GM12878 (cell line): ENCODE results near the gene HSD11B1. TPM values are rescaled to one million over a fixed set of nuclear protein-coding genes. Genes with fewer than 3 reads are reported as not detected.

Experiments used
- CREM ChIP-seq: IDR thresholded peaks from 2 replicates; pipeline ENCODE4 v1.6.1; 2014; ENCODE audit warnings: antibody characterized with exemption, low read depth
- EGR1 ChIP-seq, 2 experiments: IDR thresholded peaks; 1 replicate in 1 of 2; 2 replicates in 1 of 2; pipeline ENCODE4 v1.6.1; 2011 to 2012; ENCODE audit warnings: low read depth in 2 of 2, low read length in 2 of 2, borderline replicate concordance in 1 of 2, mild to moderate bottlenecking in 1 of 2, moderate library complexity in 1 of 2
- HCFC1 ChIP-seq: fragments of 150-350 bp; IDR thresholded peaks from 2 replicates; pipeline ENCODE4 v1.6.1; 2014; ENCODE audit warnings: low read length
- KAT2A ChIP-seq: conservative IDR thresholded peaks from 2 replicates; pipeline ENCODE4 v1.6.1; 2011; ENCODE audit warnings: low read depth, low read length; ENCODE audit not compliant: control insufficient read depth
- POU2F2 ChIP-seq: IDR thresholded peaks from 3 replicates; pipeline ENCODE4 v1.6.1; 2011; ENCODE audit warnings: low read depth, mild to moderate bottlenecking, low read length, borderline replicate concordance
- RBBP5 ChIP-seq: fragments of 200-600 bp; sonication (generic); conservative IDR thresholded peaks from 2 replicates; pipeline ENCODE4 v1.6.1; 2016
- RCOR1 ChIP-seq: conservative IDR thresholded peaks from 2 replicates; pipeline ENCODE4 v1.6.1; 2012; ENCODE audit warnings: low read depth, low read length, improper control_type of control experiment
- polyA plus RNA-seq, 11 experiments: library from polyadenylated mRNA; depleted of rRNA in 4 of 11; unstranded in 6 of 11; stranded (reverse) in 5 of 11; fragments of >200 nt; fragmentation: Nextera tagmentation in 4 of 11; fragmentation: Illumina TruSeq in 1 of 11; extraction: Ambion mirVana in 4 of 11; extraction: Trizol in 1 of 11; gene quantifications; 1 replicate in 1 of 11; 2 replicates in 10 of 11; pipeline versions ENCODE4 v1.2.1 to v1.2.3, GENCODE V29; 2011 to 2016; ENCODE audit warnings: inconsistent platforms in 2 of 11, missing spikeins in 2 of 11, low read depth in 1 of 11
- total RNA-seq, 4 experiments: library from RNA; depleted of rRNA in 3 of 4; stranded (reverse); fragments of >200 nt in 3 of 4; fragmentation: Illumina TruSeq in 1 of 4; extraction: Trizol in 1 of 4; gene quantifications; 2 replicates each; pipeline versions ENCODE4 v1.2.1 to v1.2.3, GENCODE V29; 2013 to 2021
- TF ChIP-seq, protein P1 (sequence below): IDR thresholded peaks from 2 replicates; pipeline ENCODE4 v1.6.1; 2012; ENCODE audit warnings: improper control_type of control experiment, low read depth, low read length; ENCODE audit not compliant: insufficient replicate concordance
- TF ChIP-seq, protein P2 (sequence below): fragments of 450-650 bp; formaldehyde crosslinking; IDR thresholded peaks from 2 replicates; pipeline ENCODE4 v1.4.0; 2022; ENCODE audit warnings: mild to moderate bottlenecking, moderate library complexity

Gene HSD11B1
- total and polyA plus RNA-seq, 10 of the 15 experiments (the other 5 are each of a cell fraction or from before 2014, with no cell fraction given) = 0.04 to 0.27 (median 0.15) TPM; not detected in 7

DNA sequence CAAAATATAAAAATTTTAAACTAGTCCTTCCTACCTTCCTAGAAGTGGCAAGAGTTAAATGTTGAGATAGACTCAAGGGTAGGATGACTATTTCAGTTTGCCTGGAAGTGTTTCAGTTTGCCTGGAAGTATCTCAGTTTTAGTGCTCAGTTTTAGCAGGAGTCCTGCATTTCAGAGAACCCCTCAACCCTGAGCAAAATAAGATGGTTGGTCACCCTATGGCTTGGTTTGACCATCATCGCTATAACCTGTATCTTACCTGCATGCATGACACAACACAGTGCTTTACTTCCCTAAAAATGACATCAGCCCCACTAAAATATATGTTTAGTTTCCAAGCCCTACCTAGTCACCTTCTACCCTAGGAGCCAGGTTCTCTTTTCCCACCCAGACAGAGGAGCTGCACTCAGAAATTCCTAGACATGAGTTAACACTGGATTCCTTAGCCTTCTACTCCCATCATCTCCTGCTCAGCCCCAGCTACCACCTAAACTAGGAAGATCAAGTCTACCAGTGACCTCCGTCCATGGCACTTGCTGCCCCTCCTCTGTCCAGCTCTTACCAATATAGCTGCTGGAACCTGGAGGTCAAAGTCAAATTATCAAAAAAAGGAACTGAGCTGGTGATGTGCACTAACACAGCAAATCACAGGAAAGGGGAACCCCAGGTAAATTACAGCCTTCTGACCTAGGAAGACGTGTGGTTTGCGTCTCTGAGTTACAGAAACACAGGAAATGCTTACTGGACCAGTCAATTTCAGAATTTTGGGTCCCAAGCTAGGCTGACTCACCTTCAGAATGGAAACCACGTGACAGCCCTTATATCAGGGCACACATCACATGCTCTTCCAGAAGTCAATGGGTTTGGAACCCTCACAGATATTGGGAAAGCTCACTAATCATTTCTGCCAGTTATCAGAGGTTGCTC is 31.7 kb upstream of the HSD11B1 start (continued):
- TF ChIP-seq, protein P1, sequence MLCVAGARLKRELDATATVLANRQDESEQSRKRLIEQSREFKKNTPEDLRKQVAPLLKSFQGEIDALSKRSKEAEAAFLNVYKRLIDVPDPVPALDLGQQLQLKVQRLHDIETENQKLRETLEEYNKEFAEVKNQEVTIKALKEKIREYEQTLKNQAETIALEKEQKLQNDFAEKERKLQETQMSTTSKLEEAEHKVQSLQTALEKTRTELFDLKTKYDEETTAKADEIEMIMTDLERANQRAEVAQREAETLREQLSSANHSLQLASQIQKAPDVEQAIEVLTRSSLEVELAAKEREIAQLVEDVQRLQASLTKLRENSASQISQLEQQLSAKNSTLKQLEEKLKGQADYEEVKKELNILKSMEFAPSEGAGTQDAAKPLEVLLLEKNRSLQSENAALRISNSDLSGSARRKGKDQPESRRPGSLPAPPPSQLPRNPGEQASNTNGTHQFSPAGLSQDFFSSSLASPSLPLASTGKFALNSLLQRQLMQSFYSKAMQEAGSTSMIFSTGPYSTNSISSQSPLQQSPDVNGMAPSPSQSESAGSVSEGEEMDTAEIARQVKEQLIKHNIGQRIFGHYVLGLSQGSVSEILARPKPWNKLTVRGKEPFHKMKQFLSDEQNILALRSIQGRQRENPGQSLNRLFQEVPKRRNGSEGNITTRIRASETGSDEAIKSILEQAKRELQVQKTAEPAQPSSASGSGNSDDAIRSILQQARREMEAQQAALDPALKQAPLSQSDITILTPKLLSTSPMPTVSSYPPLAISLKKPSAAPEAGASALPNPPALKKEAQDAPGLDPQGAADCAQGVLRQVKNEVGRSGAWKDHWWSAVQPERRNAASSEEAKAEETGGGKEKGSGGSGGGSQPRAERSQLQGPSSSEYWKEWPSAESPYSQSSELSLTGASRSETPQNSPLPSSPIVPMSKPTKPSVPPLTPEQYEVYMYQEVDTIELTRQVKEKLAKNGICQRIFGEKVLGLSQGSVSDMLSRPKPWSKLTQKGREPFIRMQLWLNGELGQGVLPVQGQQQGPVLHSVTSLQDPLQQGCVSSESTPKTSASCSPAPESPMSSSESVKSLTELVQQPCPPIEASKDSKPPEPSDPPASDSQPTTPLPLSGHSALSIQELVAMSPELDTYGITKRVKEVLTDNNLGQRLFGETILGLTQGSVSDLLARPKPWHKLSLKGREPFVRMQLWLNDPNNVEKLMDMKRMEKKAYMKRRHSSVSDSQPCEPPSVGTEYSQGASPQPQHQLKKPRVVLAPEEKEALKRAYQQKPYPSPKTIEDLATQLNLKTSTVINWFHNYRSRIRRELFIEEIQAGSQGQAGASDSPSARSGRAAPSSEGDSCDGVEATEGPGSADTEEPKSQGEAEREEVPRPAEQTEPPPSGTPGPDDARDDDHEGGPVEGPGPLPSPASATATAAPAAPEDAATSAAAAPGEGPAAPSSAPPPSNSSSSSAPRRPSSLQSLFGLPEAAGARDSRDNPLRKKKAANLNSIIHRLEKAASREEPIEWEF = peak; percentile 65
- TF ChIP-seq, protein P2, sequence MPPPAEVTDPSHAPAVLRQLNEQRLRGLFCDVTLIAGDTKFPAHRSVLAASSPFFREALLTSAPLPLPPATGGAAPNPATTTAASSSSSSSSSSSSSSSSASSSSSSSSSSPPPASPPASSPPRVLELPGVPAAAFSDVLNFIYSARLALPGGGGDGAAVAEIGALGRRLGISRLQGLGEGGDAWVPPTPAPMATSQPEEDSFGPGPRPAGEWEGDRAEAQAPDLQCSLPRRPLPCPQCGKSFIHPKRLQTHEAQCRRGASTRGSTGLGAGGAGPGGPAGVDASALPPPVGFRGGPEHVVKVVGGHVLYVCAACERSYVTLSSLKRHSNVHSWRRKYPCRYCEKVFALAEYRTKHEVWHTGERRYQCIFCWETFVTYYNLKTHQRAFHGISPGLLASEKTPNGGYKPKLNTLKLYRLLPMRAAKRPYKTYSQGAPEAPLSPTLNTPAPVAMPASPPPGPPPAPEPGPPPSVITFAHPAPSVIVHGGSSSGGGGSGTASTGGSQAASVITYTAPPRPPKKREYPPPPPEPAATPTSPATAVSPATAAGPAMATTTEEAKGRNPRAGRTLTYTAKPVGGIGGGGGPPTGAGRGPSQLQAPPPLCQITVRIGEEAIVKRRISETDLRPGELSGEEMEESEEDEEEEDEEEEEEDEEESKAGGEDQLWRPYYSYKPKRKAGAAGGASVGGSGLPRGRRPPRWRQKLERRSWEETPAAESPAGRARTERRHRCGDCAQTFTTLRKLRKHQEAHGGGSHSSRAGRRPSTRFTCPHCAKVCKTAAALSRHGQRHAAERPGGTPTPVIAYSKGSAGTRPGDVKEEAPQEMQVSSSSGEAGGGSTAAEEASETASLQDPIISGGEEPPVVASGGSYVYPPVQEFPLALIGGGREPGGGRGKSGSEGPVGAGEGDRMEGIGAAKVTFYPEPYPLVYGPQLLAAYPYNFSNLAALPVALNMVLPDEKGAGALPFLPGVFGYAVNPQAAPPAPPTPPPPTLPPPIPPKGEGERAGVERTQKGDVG (CRISPR knock-in tag) = no peak
- peak; percentile 77; the same call in 1 of the 2 replicates for TF ChIP-seq CREM
- TF ChIP-seq HCFC1 = no peak
- TF ChIP-seq RBBP5 = no peak
- TF ChIP-seq POU2F2 = peak; percentile 67; the same call in 1 of the 3 replicates
- TF ChIP-seq RCOR1 = 0 out of 2 replicates have a peak, but pooled peaks have one; percentile 40
- TF ChIP-seq KAT2A = no peak
- no peak for TF ChIP-seq EGR1 (IDR thresholded peaks at IDR 0.05; ENCODE audit: borderline replicate concordance in 1 of 2, low read depth in 2 of 2, low read length in 2 of 2)
